ENCODE data around the gene DMWD.

DNA sequence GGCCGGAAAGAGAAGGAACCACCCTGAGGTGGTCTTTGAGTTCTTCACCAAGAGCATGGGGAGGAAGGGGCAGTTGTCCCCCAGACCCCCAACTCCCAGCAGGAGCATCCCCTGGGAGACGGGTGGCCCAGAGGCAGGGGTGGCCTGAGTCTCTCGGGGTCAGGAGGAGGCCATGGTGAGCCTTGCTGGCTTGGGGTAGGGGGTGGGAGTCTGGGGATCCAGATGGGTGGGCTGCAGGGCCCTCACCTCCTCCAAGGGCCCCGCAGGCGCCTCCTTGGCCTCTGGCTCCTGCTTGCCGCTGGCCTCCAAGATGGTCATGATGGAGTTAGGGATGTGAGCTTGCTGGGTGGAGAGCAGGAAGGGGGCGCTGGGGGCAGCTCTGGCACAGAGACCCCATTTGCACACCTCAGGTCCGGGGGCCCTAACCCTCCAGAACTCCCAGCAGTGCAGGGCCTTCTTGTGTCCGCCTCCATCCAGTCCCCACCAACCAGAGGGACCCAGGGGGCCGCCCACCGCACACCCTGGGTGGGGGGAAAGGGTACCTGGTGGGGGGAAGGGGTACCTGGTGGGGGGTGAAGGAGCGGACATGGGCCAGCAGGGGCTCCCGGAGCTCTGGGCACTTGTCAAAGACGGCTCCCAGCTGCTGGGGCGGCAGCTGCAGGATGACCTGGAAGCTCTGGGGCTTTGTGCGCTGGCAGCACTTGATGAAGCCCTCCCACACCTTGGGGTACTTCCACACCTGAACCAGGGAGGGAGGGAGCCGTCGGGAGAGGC lies 23.8 kb upstream of the DMWD start:
- TF ChIP-seq, protein P1, sequence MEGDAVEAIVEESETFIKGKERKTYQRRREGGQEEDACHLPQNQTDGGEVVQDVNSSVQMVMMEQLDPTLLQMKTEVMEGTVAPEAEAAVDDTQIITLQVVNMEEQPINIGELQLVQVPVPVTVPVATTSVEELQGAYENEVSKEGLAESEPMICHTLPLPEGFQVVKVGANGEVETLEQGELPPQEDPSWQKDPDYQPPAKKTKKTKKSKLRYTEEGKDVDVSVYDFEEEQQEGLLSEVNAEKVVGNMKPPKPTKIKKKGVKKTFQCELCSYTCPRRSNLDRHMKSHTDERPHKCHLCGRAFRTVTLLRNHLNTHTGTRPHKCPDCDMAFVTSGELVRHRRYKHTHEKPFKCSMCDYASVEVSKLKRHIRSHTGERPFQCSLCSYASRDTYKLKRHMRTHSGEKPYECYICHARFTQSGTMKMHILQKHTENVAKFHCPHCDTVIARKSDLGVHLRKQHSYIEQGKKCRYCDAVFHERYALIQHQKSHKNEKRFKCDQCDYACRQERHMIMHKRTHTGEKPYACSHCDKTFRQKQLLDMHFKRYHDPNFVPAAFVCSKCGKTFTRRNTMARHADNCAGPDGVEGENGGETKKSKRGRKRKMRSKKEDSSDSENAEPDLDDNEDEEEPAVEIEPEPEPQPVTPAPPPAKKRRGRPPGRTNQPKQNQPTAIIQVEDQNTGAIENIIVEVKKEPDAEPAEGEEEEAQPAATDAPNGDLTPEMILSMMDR (IDR thresholded peaks at IDR 0.05): no peak
- no peak for TF ChIP-seq SIN3A (IDR thresholded peaks at IDR 0.05; ENCODE audit: borderline replicate concordance, insufficient read depth, low read depth, low read length)
- TF ChIP-seq TCF7L2 (IDR thresholded peaks at IDR 0.05; ENCODE audit: low read depth, low read length): no peak
